ENCODE measurements around the gene WDFY1. TPM values are rescaled to one million over a fixed set of nuclear protein-coding genes. Genes with fewer than 3 reads are reported as not detected.

The WDFY1 gene
- total and polyA plus RNA-seq, 9 of the 15 experiments (the other 6 are each of a cell fraction or from before 2014, with no cell fraction given), result 5.4 to 27.6 (median 17.5) TPM

DNA sequence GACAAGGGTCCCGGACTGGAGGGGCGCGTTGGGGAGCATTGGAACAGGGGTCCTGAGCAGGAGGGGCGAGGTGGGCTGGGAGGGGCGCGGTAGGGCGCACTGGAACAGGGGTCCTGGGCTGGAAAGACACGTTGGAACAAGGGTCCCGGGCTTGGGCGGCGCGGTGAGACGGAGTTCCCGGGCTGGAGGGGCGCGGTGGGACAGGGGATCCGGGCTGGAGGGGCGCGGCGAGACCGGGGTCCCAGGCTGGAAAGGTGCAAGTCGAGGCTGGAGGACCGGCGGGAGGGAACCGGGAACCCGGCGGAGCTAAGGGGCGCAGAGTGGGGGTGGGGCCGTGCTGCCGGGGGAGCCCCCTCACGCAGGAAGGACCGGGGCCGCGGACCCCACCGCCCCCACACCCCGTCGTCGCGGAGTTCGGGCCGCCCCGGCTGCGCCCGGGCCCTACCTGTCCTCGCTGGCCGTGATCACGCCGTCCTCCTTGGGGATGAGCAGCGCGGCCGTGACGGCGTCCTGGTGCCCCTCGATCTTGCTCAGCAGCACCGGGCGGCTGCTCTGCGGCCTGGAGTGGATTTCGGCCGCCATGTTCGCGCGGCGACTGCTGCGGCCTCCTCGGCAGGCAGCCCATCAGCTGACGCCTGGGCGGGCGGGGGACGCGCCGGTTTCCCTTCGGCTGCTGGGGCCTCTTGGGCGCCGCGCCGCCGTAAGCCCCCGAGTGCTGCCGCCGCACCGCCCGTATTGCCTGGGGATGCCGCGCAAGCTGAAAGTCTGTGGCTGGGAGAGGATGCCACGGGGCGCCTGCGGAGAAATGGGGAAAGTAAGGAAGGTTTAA is at the start of gene WDFY1 (continued):
- TF ChIP-seq, protein P1, sequence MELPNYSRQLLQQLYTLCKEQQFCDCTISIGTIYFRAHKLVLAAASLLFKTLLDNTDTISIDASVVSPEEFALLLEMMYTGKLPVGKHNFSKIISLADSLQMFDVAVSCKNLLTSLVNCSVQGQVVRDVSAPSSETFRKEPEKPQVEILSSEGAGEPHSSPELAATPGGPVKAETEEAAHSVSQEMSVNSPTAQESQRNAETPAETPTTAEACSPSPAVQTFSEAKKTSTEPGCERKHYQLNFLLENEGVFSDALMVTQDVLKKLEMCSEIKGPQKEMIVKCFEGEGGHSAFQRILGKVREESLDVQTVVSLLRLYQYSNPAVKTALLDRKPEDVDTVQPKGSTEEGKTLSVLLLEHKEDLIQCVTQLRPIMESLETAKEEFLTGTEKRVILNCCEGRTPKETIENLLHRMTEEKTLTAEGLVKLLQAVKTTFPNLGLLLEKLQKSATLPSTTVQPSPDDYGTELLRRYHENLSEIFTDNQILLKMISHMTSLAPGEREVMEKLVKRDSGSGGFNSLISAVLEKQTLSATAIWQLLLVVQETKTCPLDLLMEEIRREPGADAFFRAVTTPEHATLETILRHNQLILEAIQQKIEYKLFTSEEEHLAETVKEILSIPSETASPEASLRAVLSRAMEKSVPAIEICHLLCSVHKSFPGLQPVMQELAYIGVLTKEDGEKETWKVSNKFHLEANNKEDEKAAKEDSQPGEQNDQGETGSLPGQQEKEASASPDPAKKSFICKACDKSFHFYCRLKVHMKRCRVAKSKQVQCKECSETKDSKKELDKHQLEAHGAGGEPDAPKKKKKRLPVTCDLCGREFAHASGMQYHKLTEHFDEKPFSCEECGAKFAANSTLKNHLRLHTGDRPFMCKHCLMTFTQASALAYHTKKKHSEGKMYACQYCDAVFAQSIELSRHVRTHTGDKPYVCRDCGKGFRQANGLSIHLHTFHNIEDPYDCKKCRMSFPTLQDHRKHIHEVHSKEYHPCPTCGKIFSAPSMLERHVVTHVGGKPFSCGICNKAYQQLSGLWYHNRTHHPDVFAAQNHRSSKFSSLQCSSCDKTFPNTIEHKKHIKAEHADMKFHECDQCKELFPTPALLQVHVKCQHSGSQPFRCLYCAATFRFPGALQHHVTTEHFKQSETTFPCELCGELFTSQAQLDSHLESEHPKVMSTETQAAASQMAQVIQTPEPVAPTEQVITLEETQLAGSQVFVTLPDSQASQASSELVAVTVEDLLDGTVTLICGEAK (IDR thresholded peaks at IDR 0.05), result peak; percentile 81
- TF ChIP-seq, protein P1 (CRISPR knock-in tag; IDR thresholded peaks at IDR 0.05), result no peak
- TF ChIP-seq CBX3 (IDR thresholded peaks at IDR 0.05; ENCODE audit: borderline replicate concordance in 1 of 2, low read length in 2 of 2) (peak in 1 of 2 experiments; percentile 74; a peak in 1 of 3 replicates), ZNF696 (CRISPR knock-in tag; conservative IDR thresholded peaks at IDR 0.05) (no peak), NCOR1 (IDR thresholded peaks at IDR 0.05) (peak; percentile 69), GATAD2B (IDR thresholded peaks at IDR 0.05; ENCODE audit: borderline replicate concordance) (peak; percentile 80; the same call in 1 of the 2 replicates), ZNF140 (CRISPR knock-in tag; IDR thresholded peaks at IDR 0.05) (no peak), ZNF146 (CRISPR knock-in tag; IDR thresholded peaks at IDR 0.05; ENCODE audit: unreplicated experiment) (no peak), ZFP1 (CRISPR knock-in tag; IDR thresholded peaks at IDR 0.05) (no peak), RAD21 (CRISPR knock-in tag; conservative IDR thresholded peaks at IDR 0.05 in 1 of 2, IDR thresholded peaks at IDR 0.05 in 1 of 2) (peak; percentile 7 to 19; a peak in 1 of 4 replicates), NRF1 (conservative IDR thresholded peaks at IDR 0.05 in 1 of 2, IDR thresholded peaks at IDR 0.05 in 1 of 2) (peak; percentile 50 to 68), ZNF785 (CRISPR knock-in tag; IDR thresholded peaks at IDR 0.05) (no peak)
- TF ChIP-seq, protein P2, sequence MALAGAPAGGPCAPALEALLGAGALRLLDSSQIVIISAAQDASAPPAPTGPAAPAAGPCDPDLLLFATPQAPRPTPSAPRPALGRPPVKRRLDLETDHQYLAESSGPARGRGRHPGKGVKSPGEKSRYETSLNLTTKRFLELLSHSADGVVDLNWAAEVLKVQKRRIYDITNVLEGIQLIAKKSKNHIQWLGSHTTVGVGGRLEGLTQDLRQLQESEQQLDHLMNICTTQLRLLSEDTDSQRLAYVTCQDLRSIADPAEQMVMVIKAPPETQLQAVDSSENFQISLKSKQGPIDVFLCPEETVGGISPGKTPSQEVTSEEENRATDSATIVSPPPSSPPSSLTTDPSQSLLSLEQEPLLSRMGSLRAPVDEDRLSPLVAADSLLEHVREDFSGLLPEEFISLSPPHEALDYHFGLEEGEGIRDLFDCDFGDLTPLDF (CRISPR knock-in tag; IDR thresholded peaks at IDR 0.05), result no peak
- TF ChIP-seq, protein P3, sequence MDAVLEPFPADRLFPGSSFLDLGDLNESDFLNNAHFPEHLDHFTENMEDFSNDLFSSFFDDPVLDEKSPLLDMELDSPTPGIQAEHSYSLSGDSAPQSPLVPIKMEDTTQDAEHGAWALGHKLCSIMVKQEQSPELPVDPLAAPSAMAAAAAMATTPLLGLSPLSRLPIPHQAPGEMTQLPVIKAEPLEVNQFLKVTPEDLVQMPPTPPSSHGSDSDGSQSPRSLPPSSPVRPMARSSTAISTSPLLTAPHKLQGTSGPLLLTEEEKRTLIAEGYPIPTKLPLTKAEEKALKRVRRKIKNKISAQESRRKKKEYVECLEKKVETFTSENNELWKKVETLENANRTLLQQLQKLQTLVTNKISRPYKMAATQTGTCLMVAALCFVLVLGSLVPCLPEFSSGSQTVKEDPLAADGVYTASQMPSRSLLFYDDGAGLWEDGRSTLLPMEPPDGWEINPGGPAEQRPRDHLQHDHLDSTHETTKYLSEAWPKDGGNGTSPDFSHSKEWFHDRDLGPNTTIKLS (IDR thresholded peaks at IDR 0.05; ENCODE audit: borderline replicate concordance, low read depth), result no peak

All from K562 (cell line).